ENCODE measurements around the gene TMEM222.

TMEM222 gene

DNA sequence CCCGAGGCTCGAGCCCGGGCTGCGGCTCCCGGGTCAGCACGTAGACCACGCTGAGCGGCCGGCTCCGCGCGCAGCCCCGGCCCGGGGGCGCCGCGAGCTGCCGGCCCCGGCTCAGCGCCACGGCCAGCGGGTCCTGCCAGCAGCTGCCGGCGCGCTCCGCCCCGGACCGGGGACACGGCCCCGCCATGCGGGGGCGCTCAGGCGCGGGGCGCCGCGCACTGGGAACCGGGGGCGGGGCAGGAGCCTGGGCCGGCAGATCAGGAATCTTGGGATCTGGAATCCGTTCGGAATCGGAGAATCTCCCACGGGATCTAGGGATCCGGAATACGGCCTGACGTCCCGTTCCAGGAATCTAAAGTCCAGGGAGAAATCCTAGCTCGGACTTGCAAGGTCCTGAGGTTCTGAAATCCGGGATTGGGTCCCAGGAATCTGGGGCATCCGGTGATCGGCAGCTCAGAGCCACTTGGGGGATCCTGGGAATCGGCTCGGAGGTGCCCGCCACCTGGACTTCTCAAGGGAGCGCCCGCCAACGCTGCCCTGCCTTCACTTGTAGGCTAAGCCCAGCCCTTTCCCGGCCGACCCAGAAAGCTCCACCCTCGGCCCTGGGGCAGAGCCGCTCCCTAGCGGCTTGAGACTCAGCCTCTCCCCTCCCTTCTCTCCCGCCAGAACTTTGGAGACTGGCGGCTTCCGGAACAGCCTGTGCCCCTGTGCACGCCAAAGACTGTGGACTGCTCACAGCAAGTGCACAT is 44.6 kb downstream of the TMEM222 start, which contains the start of gene MAP3K6:
Gene MAP3K6, minus strand, starts transcription at position 551 of the 749 bp plus-strand sequence. Its CDS starts 364 bp downstream, at position 187.
- ChIA-PET POLR2A (interaction anchor here (0.5 to 1.4 kb wide), 2 partner anchors 10 to 183 kb away, joined by 3 to 5 read pairs; no protein-coding TSS in a partner anchor), CTCF (interaction anchor here (0.6 to 8.0 kb wide), 15 partner anchors 9 to 452 kb away, joined by 3 to 80 read pairs (median 5); partner anchors contain the start of genes CD164L2 and SYTL1)
- peaks cover 0 to 11% (median 1%) of the 10 kb centered on the region in 4 experiments for H3K36me3 ChIP-seq (ENCODE audit: control insufficient read depth in 4 of 4, insufficient read depth in 4 of 4, low read length in 3 of 4)
- peak in 2 of 3 donors; percentile 56 to 64 for DNase-seq
- peaks cover 9 to 55% (median 51%) of the 10 kb centered on the region in 4 experiments for H3K4me1 ChIP-seq (ENCODE audit: control extremely low read depth in 1 of 4, control insufficient read depth in 4 of 4, insufficient read depth in 4 of 4, low read length in 3 of 4)
- H3K27ac ChIP-seq (ENCODE audit: insufficient read depth in 1 of 2, low read depth in 1 of 2, low read length in 2 of 2, poor library complexity in 1 of 2, severe bottlenecking in 2 of 2), result peak within 1 kb of the TSS in 1 of 2 experiments; percentile 68
- H3K27me3 ChIP-seq (replicated peaks in 2 of 5; ENCODE audit: control insufficient read depth in 4 of 5, insufficient read depth in 5 of 5, low read length in 4 of 5), result no peaks in the 10 kb centered on the region
- H3K9me3 ChIP-seq (ENCODE audit: control extremely low read depth in 1 of 5, control insufficient read depth in 4 of 5, insufficient read depth in 2 of 5, low read depth in 1 of 5, low read length in 4 of 5), result no peaks in the 10 kb centered on the region
- H3K4me3 ChIP-seq (ENCODE audit: control insufficient read depth in 1 of 7, extremely low read depth in 1 of 7, insufficient read depth in 4 of 7, low read depth in 2 of 7, low read length in 6 of 7), result peak within 1 kb of the TSS; percentile 37 to 83 (median 70)
- WGBS (ENCODE audit: insufficient coverage), result under 1% methylated on average over 64 of the region's 67 CpGs

DNA sequence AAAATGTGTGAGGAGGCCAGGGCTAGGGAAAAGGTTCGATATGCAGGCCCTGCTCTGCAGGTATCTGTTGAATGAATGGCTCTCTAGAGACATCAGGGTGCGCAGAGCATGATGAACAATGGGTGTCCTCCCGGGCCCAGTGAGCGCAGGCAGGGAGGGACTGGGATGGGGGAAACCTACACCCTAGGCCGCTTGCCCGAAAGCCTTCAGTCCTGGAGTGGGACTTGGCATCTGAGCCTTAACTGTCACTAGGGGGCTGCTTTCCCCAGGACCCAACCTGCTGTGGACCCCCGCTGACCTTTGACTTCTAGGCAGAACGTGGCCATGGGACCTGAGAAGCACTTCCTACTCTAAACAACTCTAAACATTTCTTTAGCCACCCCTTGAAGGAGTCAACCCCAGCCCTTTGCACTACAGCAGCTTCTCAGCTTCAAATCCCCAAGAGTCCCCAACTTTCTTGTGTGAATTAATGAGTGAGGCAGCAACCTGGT is 45.2 kb downstream of the TMEM222 start:
- ChIA-PET POLR2A (no interaction called here), CTCF (interaction anchor here (0.6 to 8.0 kb wide), 14 partner anchors 10 to 451 kb away, joined by 3 to 80 read pairs (median 7); partner anchors contain the start of genes CD164L2 and SYTL1)
- H3K27me3 ChIP-seq (replicated peaks in 2 of 5; ENCODE audit: control insufficient read depth in 4 of 5, insufficient read depth in 5 of 5, low read length in 4 of 5), result no peaks in the 10 kb centered on the region
- H3K27ac ChIP-seq (ENCODE audit: insufficient read depth in 1 of 2, low read depth in 1 of 2, low read length in 2 of 2, poor library complexity in 1 of 2, severe bottlenecking in 2 of 2), result no peak overlapping the region
- no peak for DNase-seq
- peak overlapping the region in 5 of 7 experiments; percentile 65 to 83 (median 72) for H3K4me3 ChIP-seq (ENCODE audit: control insufficient read depth in 1 of 7, extremely low read depth in 1 of 7, insufficient read depth in 4 of 7, low read depth in 2 of 7, low read length in 6 of 7)
- H3K36me3 ChIP-seq (ENCODE audit: control insufficient read depth in 4 of 4, insufficient read depth in 4 of 4, low read length in 3 of 4), result peaks cover 0 to 11% (median 1%) of the 10 kb centered on the region in 4 experiments
- whole genome bisulfite sequencing (ENCODE audit: insufficient coverage), result 69% methylated on average over 7 of the region's 8 CpGs
- H3K4me1 ChIP-seq (ENCODE audit: control extremely low read depth in 1 of 4, control insufficient read depth in 4 of 4, insufficient read depth in 4 of 4, low read length in 3 of 4), result peaks cover 9 to 55% (median 51%) of the 10 kb centered on the region in 4 experiments
- no peaks in the 10 kb centered on the region for H3K9me3 ChIP-seq (ENCODE audit: control extremely low read depth in 1 of 5, control insufficient read depth in 4 of 5, insufficient read depth in 2 of 5, low read depth in 1 of 5, low read length in 4 of 5)

DNA sequence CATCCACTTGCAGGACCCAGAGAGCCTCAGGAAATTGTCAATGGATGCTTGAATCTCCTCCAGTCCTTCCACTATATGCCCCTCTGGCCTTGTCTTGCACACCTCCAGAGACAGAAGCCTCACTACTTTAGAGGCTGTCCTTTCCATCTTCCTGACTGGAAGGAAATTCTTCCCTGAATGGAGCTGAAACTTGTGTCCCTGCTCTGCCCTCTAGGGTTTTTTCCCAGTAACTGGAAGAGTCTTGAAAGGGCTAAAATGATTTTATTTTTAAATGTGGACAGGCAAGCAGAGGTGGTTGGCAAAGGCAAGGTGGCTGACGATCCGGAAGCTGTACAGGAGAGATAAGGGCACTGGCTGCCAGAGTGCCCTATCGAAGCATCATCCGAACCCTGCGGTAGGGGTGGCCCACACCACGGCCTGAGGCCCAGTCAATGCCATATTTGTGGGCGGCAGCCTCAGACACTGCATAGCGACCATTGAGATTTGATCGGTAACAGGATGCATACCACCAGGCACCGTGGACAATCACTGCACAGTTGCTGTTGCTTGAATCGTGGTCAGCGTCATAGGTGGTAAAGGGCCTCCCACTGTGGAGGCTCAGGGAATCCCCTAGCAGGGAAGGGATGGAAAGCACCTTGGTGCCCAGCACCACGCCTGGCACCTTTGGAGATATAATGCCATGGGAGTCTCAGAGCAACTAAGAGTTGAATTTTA is 47.1 kb downstream of the TMEM222 start:
- no peaks in the 10 kb centered on the region for H3K9me3 ChIP-seq (ENCODE audit: control extremely low read depth in 1 of 5, control insufficient read depth in 4 of 5, insufficient read depth in 2 of 5, low read depth in 1 of 5, low read length in 4 of 5)
- WGBS (ENCODE audit: insufficient coverage), result 0% methylated on average over 10 of the region's 13 CpGs
- no peaks in the 10 kb centered on the region for H3K27me3 ChIP-seq (replicated peaks in 2 of 5; ENCODE audit: control insufficient read depth in 4 of 5, insufficient read depth in 5 of 5, low read length in 4 of 5)
- ChIA-PET POLR2A (interaction anchor here (0.5 to 1.2 kb wide), 4 partner anchors 11 to 418 kb away, joined by 3 to 5 read pairs (median 3); no protein-coding TSS in a partner anchor), CTCF (interaction anchor here (0.9 to 8.0 kb wide), 14 partner anchors 10 to 294 kb away, joined by 3 to 80 read pairs (median 4); partner anchors contain the start of gene CD164L2)
- DNase-seq, result peak; percentile 94 to 99 (median 98)
- H3K4me3 ChIP-seq (ENCODE audit: control insufficient read depth in 1 of 7, extremely low read depth in 1 of 7, insufficient read depth in 4 of 7, low read depth in 2 of 7, low read length in 6 of 7), result peak overlapping the region in 3 of 7 experiments; percentile 13 to 47 (median 32)
- H3K4me1 ChIP-seq (ENCODE audit: control extremely low read depth in 1 of 4, control insufficient read depth in 4 of 4, insufficient read depth in 4 of 4, low read length in 3 of 4), result peaks cover 9 to 55% (median 51%) of the 10 kb centered on the region in 4 experiments
- no peaks in the 10 kb centered on the region for H3K36me3 ChIP-seq (ENCODE audit: control insufficient read depth in 4 of 4, insufficient read depth in 4 of 4, low read length in 3 of 4)
- peak overlapping the region in 1 of 2 experiments; percentile 55 for H3K27ac ChIP-seq (ENCODE audit: insufficient read depth in 1 of 2, low read depth in 1 of 2, low read length in 2 of 2, poor library complexity in 1 of 2, severe bottlenecking in 2 of 2)

DNA sequence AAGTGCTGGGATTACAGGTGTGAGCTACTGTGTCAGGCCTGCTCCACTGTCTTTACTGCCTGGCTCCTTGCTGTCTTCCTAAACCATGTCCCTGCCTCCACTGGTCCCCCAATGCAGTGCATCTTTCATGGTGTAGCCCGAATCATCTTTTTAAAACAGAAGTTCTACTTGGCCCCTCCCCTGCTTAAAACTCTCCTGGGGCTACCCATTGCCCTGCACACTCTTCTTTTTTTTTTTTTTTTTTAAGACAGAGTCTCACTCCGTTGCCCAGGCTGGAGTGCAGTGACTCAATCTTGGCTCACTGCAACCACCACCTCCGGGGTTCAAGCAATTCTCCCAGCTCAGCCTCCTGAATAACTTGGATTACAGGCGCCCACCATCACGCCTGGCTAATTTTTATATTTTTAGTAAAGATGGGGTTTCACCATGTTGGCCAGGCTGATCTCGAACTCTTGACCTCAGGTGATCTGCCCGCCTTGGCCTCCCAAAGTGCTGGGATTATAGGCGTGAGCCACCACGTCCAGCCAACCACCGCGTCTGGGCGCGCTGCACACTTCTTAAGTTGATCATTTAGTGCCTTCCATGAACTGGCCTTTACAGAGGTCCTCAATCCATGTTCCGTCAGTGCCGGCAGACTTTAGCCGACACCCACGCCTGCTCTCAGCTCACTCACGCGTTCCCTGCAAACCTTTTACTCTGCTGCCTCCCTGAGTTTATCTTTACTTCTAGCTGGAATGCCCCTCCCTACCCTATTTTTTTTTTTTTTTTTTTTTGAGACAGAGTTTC is 50.3 kb downstream of the TMEM222 start:
- ChIA-PET POLR2A (no interaction called here), CTCF (interaction anchor here (0.9 to 8.0 kb wide), 8 partner anchors 13 to 119 kb away, joined by 3 to 80 read pairs (median 3); no protein-coding TSS in a partner anchor)
- WGBS (ENCODE audit: insufficient coverage), result 92% methylated on average over 15 of the region's 19 CpGs
- Histone ChIP-seq H3K9me3 (ENCODE audit: control extremely low read depth in 1 of 5, control insufficient read depth in 4 of 5, insufficient read depth in 2 of 5, low read depth in 1 of 5, low read length in 4 of 5) (no peaks in the 10 kb centered on the region), H3K27ac (ENCODE audit: insufficient read depth in 1 of 2, low read depth in 1 of 2, low read length in 2 of 2, poor library complexity in 1 of 2, severe bottlenecking in 2 of 2) (no peak overlapping the region), H3K36me3 (ENCODE audit: control insufficient read depth in 4 of 4, insufficient read depth in 4 of 4, low read length in 3 of 4) (no peaks in the 10 kb centered on the region), H3K27me3 (replicated peaks in 2 of 5; ENCODE audit: control insufficient read depth in 4 of 5, insufficient read depth in 5 of 5, low read length in 4 of 5) (no peaks in the 10 kb centered on the region), H3K4me1 (ENCODE audit: control extremely low read depth in 1 of 4, control insufficient read depth in 4 of 4, insufficient read depth in 4 of 4, low read length in 3 of 4) (peaks cover 6 to 31% (median 30%) of the 10 kb centered on the region in 4 experiments), H3K4me3 (ENCODE audit: control insufficient read depth in 1 of 7, extremely low read depth in 1 of 7, insufficient read depth in 4 of 7, low read depth in 2 of 7, low read length in 6 of 7) (no peak overlapping the region)
- no peak for DNase-seq

DNA sequence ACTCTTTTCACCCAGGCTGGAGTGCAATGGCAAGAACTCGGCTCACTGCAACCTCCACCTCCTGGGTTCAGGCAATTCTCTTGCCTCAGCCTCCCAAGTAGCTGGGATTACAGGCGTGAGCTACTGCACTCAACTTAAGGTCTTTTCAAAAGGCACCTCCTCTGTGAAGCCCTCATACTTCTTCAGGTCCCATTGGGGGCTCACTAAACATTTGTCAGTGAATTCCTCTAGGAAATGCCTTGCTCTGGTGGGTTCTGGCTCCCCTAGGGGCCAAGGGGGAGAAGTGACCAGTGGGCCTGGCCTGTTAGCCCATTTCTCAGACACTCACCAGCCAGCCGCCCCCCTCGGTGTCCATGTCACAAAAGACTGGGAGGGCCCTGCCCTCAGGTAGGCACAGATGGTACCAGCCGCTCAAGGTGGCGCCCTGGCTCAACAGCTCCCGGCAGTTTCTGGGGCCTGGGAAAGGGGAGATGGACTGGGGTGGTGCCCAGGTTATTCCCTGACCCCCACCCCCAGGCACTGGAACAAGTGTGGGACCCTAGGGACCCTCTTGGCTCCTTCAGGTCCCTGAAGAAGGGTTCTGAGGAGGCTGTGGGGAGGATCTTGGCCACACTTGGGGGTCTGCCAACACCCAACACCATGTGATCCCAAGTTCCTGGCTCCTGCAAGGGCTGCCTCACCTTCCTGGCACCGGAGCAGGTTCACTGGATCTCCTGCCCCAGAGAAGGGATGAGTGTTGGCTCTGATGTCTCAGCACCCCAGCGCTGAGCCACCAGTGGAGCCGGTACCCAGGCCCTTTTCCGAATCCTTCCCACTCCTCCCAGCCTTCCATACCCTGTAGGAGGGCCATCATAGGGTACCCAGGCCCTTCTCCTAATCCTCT is 51.1 kb downstream of the TMEM222 start:
- no peak overlapping the region for H3K27ac ChIP-seq (ENCODE audit: insufficient read depth in 1 of 2, low read depth in 1 of 2, low read length in 2 of 2, poor library complexity in 1 of 2, severe bottlenecking in 2 of 2)
- 95% methylated on average over 8 of the region's 11 CpGs for WGBS (ENCODE audit: insufficient coverage)
- DNase-seq, result no peak
- H3K36me3 ChIP-seq (ENCODE audit: control insufficient read depth in 4 of 4, insufficient read depth in 4 of 4, low read length in 3 of 4), result no peaks in the 10 kb centered on the region
- H3K4me1 ChIP-seq (ENCODE audit: control extremely low read depth in 1 of 4, control insufficient read depth in 4 of 4, insufficient read depth in 4 of 4, low read length in 3 of 4), result peaks cover 6 to 24% (median 22%) of the 10 kb centered on the region in 4 experiments
- CTCF ChIA-PET, result interaction anchor here (0.9 to 3.7 kb wide), 4 partner anchors 12 to 19 kb away, joined by 3 to 13 read pairs (median 3); no protein-coding TSS in a partner anchor
- no peak overlapping the region for H3K4me3 ChIP-seq (ENCODE audit: control insufficient read depth in 1 of 7, extremely low read depth in 1 of 7, insufficient read depth in 4 of 7, low read depth in 2 of 7, low read length in 6 of 7)
- no peaks in the 10 kb centered on the region for H3K27me3 ChIP-seq (replicated peaks in 2 of 5; ENCODE audit: control insufficient read depth in 4 of 5, insufficient read depth in 5 of 5, low read length in 4 of 5)
- POLR2A ChIA-PET, result no interaction called here
- H3K9me3 ChIP-seq (ENCODE audit: control extremely low read depth in 1 of 5, control insufficient read depth in 4 of 5, insufficient read depth in 2 of 5, low read depth in 1 of 5, low read length in 4 of 5), result no peaks in the 10 kb centered on the region

Data from common myeloid progenitor, CD34-positive (primary cell).